Ishikawa (cell line): Measurements from ENCODE around the gene DNAH17.

Experiments used
- CEBPB ChIP-seq: IDR thresholded peaks from 2 replicates; pipeline ENCODE4 v1.6.1; 2012
- CREB1 ChIP-seq: IDR thresholded peaks from 2 replicates; pipeline ENCODE4 v1.6.1; 2012; ENCODE audit warnings: low read depth
- EGR1 ChIP-seq: IDR thresholded peaks from 2 replicates; pipeline ENCODE4 v1.6.1; 2012
- EP300 ChIP-seq: IDR thresholded peaks from 2 replicates; pipeline ENCODE4 v1.6.1; 2012; ENCODE audit warnings: borderline replicate concordance
- FOXM1 ChIP-seq: IDR thresholded peaks from 2 replicates; pipeline ENCODE4 v1.6.1; 2012; ENCODE audit warnings: low read depth, borderline replicate concordance
- MAX ChIP-seq: IDR thresholded peaks from 2 replicates; pipeline ENCODE4 v1.6.1; 2012
- NFIC ChIP-seq: IDR thresholded peaks from 2 replicates; pipeline ENCODE4 v1.6.1; 2012
- RAD21 ChIP-seq: IDR thresholded peaks from 2 replicates; pipeline ENCODE4 v1.6.1; 2012; ENCODE audit warnings: low read depth
- REST ChIP-seq: IDR thresholded peaks from 2 replicates; pipeline ENCODE4 v1.6.1; 2012; ENCODE audit warnings: low read depth, mild to moderate bottlenecking
- TAF1 ChIP-seq: IDR thresholded peaks from 2 replicates; pipeline ENCODE4 v1.6.1; 2012; ENCODE audit warnings: low read depth, mild to moderate bottlenecking
- TCF12 ChIP-seq: IDR thresholded peaks from 2 replicates; pipeline ENCODE4 v1.6.1; 2012; ENCODE audit warnings: low read depth
- TEAD4 ChIP-seq: IDR thresholded peaks from 2 replicates; pipeline ENCODE4 v1.6.1; 2012
- YY1 ChIP-seq: IDR thresholded peaks from 2 replicates; pipeline ENCODE4 v1.6.1; 2012; ENCODE audit warnings: low read depth
- ZBTB7A ChIP-seq: IDR thresholded peaks from 2 replicates; pipeline ENCODE4 v1.6.1; 2012; ENCODE audit warnings: low read depth
- TF ChIP-seq, protein P1 (sequence below): IDR thresholded peaks from 2 replicates; pipeline ENCODE4 v1.6.1; 2012

DNAH17 gene

DNA sequence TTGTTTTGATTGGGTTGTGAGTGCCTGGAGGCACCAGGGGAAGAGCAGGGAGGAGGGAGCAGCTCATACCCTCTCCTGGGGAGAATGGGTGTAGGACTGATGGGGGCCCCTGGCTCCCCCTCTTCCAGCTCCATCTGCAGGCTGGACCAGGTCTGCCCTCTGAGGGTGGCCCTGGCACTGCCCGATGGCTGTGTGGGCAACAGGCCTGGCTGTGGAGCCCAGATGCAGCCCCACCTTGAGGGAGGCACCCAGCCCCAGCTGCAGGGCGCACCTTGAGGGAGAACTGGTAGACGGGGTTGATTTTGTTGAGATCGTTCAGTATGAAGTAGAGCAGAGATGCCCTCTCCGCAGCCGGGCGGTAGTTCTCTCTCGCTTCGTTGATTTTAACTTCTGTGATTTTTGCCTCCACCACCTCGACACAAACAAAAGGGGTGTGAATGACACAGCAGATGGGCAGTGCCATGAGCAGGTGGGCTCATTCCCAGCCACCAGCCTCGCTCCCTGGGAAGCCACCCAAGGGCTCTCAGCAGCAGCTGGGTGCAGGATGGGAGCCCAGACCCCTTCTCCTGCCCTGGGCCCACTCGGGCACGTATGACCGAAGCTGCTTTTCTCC, 127.1 kb downstream of the DNAH17 start:
- TF ChIP-seq TEAD4 (no peak), CREB1 (no peak), EGR1 (no peak), NFIC (no peak), FOXM1 (no peak), ZBTB7A (no peak), EP300 (no peak), TCF12 (no peak), REST (no peak), TAF1 (no peak), CEBPB (no peak), RAD21 (no peak)

- TF ChIP-seq NFIC: no peak
- no peak for TF ChIP-seq MAX
- TF ChIP-seq ZBTB7A: no peak
- TF ChIP-seq EP300: no peak
- no peak for TF ChIP-seq EGR1
- TF ChIP-seq RAD21: no peak
- TF ChIP-seq FOXM1: no peak
- no peak for TF ChIP-seq CEBPB
- TF ChIP-seq TEAD4: no peak
- TF ChIP-seq REST: no peak
- no peak for TF ChIP-seq CREB1
- no peak for TF ChIP-seq TAF1
- TF ChIP-seq, protein P1, sequence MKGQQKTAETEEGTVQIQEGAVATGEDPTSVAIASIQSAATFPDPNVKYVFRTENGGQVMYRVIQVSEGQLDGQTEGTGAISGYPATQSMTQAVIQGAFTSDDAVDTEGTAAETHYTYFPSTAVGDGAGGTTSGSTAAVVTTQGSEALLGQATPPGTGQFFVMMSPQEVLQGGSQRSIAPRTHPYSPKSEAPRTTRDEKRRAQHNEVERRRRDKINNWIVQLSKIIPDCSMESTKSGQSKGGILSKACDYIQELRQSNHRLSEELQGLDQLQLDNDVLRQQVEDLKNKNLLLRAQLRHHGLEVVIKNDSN: no peak
- TF ChIP-seq YY1: no peak
- no peak for TF ChIP-seq TCF12
Measured at GRCh38 chr17:78448356-78448993, 128.7 kb downstream of the DNAH17 start.

- no peak for TF ChIP-seq MAX
- no peak for TF ChIP-seq TCF12
Measured at GRCh38 chr17:78446833-78447232, 130.4 kb downstream of the DNAH17 start.

- TF ChIP-seq CREB1 (no peak), MAX (no peak), TCF12 (no peak), RAD21 (no peak), TAF1 (no peak), ZBTB7A (no peak), REST (no peak), EGR1 (no peak)
- TF ChIP-seq, protein P1: no peak
Measured at GRCh38 chr17:78444392-78444791, 132.8 kb downstream of the DNAH17 start.

DNA sequence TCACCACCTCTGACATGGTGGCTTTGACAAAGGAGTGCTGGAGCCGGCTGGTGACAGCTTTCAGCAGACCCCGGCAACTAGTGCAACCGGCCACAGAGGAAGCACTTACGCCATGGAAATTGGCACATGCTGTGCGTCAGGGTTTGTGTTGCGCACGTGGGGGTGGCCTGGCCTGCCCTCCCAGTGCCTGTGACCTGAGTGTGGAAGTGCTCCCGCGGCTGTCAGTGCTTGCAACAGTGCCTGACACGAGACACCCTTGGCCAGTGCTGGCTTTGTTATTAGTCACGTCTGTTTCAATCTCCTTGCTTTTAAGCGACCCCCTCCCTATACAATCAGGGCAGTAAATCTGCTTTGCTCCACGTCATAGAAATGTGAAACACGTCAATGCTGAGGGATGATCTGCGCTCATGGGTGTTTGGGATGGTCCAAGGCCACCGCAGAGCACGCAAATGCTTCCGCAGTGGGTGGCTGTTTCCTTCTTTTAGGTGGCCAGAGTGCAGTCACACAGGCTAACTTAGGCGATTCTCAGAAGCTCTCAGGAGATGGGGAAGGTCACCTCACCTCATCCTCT, 134.5 kb downstream of the DNAH17 start:
- TF ChIP-seq TCF12: no peak
- no peak for TF ChIP-seq MAX
- no peak for TF ChIP-seq YY1
- no peak for TF ChIP-seq TEAD4
- no peak for TF ChIP-seq EP300
- no peak for TF ChIP-seq RAD21
- TF ChIP-seq FOXM1: no peak
- TF ChIP-seq CREB1: no peak
- no peak for TF ChIP-seq ZBTB7A
- no peak for TF ChIP-seq EGR1
- no peak for TF ChIP-seq TAF1
- no peak for TF ChIP-seq REST
- no peak for TF ChIP-seq CEBPB
- TF ChIP-seq, protein P1: no peak
